CD4-positive, alpha-beta T cell treated with Interleukin-17A for 4 hours (primary cell): ENCODE data around the gene ZMYND15.

Experiments
- DNase-seq: peaks from one replicate; pipeline ENCODE4 v3.0.0-alpha.2; 2020; ENCODE audit warnings: mixed read lengths

ZMYND15 gene

GRCh38 chr17:4788159-4788806 is 48.6 kb downstream of the ZMYND15 start:
- no peak for DNase-seq

GRCh38 chr17:4788807-4789700 is 49.4 kb downstream of the ZMYND15 start, which contains the start of gene GLTPD2:
GLTPD2 (plus strand) TSS chr17:4788964; CDS start chr17:4789012, 48 bp downstream.
- no peak for DNase-seq

DNA sequence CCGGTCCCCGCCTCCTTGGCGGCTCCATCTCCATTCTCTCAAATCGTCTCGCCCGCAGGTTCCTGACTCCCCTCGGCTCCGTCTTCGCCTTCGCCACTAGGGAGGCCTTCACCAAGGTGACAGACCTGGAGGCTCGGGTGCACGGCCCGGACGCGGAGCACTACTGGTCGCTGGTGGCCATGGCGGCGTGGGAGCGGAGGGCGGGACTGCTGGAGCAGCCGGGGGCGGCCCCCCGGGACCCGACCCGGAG is 50.0 kb downstream of the ZMYND15 start:
- DNase-seq = no peak

GRCh38 chr17:4789951-4790704 is 50.5 kb downstream of the ZMYND15 start:
- DNase-seq = peak; percentile 88

GRCh38 chr17:4790705-4791088 is 51.1 kb downstream of the ZMYND15 start:
- DNase-seq = no peak

- no peak for DNase-seq
Observed at GRCh38 chr17:4795168-4795567, 55.5 kb downstream of the ZMYND15 start.
